AG04449 (cell line): Measurements from ENCODE around the gene UBE2V1.

Source experiments
- CTCF ChIA-PET: fragments of 350-600 bp; formaldehyde crosslinking; extraction: SDS; loops from one replicate; lab custom pipeline; 2021; ENCODE audit warnings: antibody characterized with exemption; lab: Yijun Ruan, JAX
- POLR2A ChIA-PET: fragments of 400-600, 350-600 bp; formaldehyde crosslinking; extraction: SDS; loops from one replicate; lab custom pipeline; 2020; ENCODE audit warnings: antibody characterized with exemption, inconsistent platforms; lab: Yijun Ruan, JAX
- DNase-seq: peaks from one replicate; pipeline ENCODE4 v3.0.0-alpha.2; 2010; ENCODE audit warnings: low read depth, low spot score
- H3K4me3 ChIP-seq: 2 replicates; pipeline ENCODE4 v1.5.1; 2011; ENCODE audit warnings: low read depth, mild to moderate bottlenecking, control low read depth, low read length
- CTCF ChIP-seq: IDR thresholded peaks from one replicate; pipeline ENCODE4 v1.5.1; 2011; ENCODE audit warnings: mild to moderate bottlenecking, moderate library complexity, low read length, control low read depth, inconsistent platforms; ENCODE audit not compliant: insufficient read depth; ENCODE audit errors: missing control alignments

UBE2V1 gene

GRCh38 chr20:50133041-50133440 lies 20.1 kb upstream of the UBE2V1 start:
- no peak overlapping the region for H3K4me3 ChIP-seq
- ChIA-PET CTCF (interaction anchor here (0.9 to 4.2 kb wide), 5 partner anchors 8 to 36 kb away, joined by 3 to 27 read pairs (median 4); no protein-coding TSS in a partner anchor), POLR2A (no interaction called here)
- TF ChIP-seq CTCF, result no peak
- no peak for DNase-seq

- ChIA-PET POLR2A (no interaction called here), CTCF (interaction anchor here (4.2 kb wide), 1 partner anchor 10 kb away, joined by 27 read pairs; no protein-coding TSS in a partner anchor)
- TF ChIP-seq CTCF, result no peak
- no peak overlapping the region for H3K4me3 ChIP-seq
- no peak for DNase-seq
Observed at GRCh38 chr20:50130995-50131394, 18.0 kb upstream of the UBE2V1 start.

GRCh38 chr20:50130356-50130723 lies 17.4 kb upstream of the UBE2V1 start:
- POLR2A ChIA-PET, result no interaction called here

GRCh38 chr20:50129662-50130355 lies 16.9 kb upstream of the UBE2V1 start:
- H3K4me3 ChIP-seq, result no peak overlapping the region
- ChIA-PET CTCF (interaction anchor here (0.6 to 1.2 kb wide), 4 partner anchors 9 to 39 kb away, joined by 3 read pairs; no protein-coding TSS in a partner anchor), POLR2A (interaction anchor here (1.2 kb wide), 1 partner anchor 9 kb away, joined by 3 read pairs; no protein-coding TSS in a partner anchor)
- no peak for DNase-seq
- no peak for TF ChIP-seq CTCF

More at GRCh38 chr20:50130356-50130723, 17.4 kb upstream of the UBE2V1 start:
- CTCF ChIA-PET, result interaction anchor here (1.1 to 1.2 kb wide), 2 partner anchors 15 to 39 kb away, joined by 3 read pairs; no protein-coding TSS in a partner anchor
- DNase-seq, result no peak
- no peak for TF ChIP-seq CTCF
- no peak overlapping the region for H3K4me3 ChIP-seq

- no peak for TF ChIP-seq CTCF
- H3K4me3 ChIP-seq, result no peak overlapping the region
- no peak for DNase-seq
- ChIA-PET POLR2A (interaction anchor here (1.2 kb wide), 1 partner anchor 8 kb away, joined by 3 read pairs; no protein-coding TSS in a partner anchor), CTCF (interaction anchor here (1.3 kb wide), 1 partner anchor 9 kb away, joined by 5 read pairs; no protein-coding TSS in a partner anchor)
Observed at GRCh38 chr20:50128520-50128905, 15.6 kb upstream of the UBE2V1 start.

- no peak overlapping the region for H3K4me3 ChIP-seq
- CTCF ChIA-PET, result interaction anchor here (1.3 to 3.4 kb wide), 2 partner anchors 8 to 41 kb away, joined by 5 to 12 read pairs; no protein-coding TSS in a partner anchor
- DNase-seq, result no peak
- TF ChIP-seq CTCF, result no peak
- POLR2A ChIA-PET, result interaction anchor here (0.6 kb wide), 1 partner anchor 16 kb away, joined by 3 read pairs; no protein-coding TSS in a partner anchor
Observed at GRCh38 chr20:50127587-50128519, 14.9 kb upstream of the UBE2V1 start.
